Activated CD4-positive, alpha-beta T cell treated with anti-CD3 and anti-CD28 coated beads, Interleukin-2, amount 10 ng/mL, durations not matched to agents 24 days and 14 days (primary cell): ENCODE results near the gene QDPR. TPM values are rescaled to one million over a fixed set of nuclear protein-coding genes. Genes with fewer than 3 reads are reported as not detected.
A peak's percentile ranks its signal among the peaks of the same experiment; 100 is the strongest.
"Not testable (repeated sequence)": the region's sequence is repeated elsewhere in the genome, so short reads cannot be mapped to it uniquely, and the experiment has no call there.

ENCODE experiments used
- DNase-seq: peaks from one replicate; pipeline ENCODE4 v3.0.0; 2022
- H3K27ac Mint-ChIP-seq: one replicate; pipeline ENCODE4 v1.8.0; 2022; ENCODE audit warnings: mild to moderate bottlenecking, mixed read lengths
- H3K27me3 Mint-ChIP-seq: one replicate; pipeline ENCODE4 v1.8.0; 2022; ENCODE audit warnings: mixed read lengths
- H3K36me3 Mint-ChIP-seq: one replicate; pipeline ENCODE4 v1.8.0; 2022; ENCODE audit warnings: low read depth, mild to moderate bottlenecking, mixed read lengths
- H3K4me1 Mint-ChIP-seq: one replicate; pipeline ENCODE4 v1.8.0; 2021; ENCODE audit warnings: mixed read lengths
- H3K4me3 Mint-ChIP-seq: one replicate; pipeline ENCODE4 v1.8.0; 2022; ENCODE audit warnings: mild to moderate bottlenecking, moderate library complexity, mixed read lengths
- H3K9me3 Mint-ChIP-seq: one replicate; pipeline ENCODE4 v1.8.0; 2021; ENCODE audit warnings: mixed read lengths
- intact Hi-C: fragments of 100-400 bp; cut with micrococcal nuclease; formaldehyde crosslinking; loops from one replicate; pipeline ENCODE4 v1.15.1; 2023
- total RNA-seq: library from RNA; stranded (reverse); gene quantifications from 2 replicates; pipeline ENCODE4 v1.2.3, GENCODE V29; 2022

Gene QDPR
- total RNA-seq, 1 donor from 2014 or later = 34.4 TPM

DNA sequence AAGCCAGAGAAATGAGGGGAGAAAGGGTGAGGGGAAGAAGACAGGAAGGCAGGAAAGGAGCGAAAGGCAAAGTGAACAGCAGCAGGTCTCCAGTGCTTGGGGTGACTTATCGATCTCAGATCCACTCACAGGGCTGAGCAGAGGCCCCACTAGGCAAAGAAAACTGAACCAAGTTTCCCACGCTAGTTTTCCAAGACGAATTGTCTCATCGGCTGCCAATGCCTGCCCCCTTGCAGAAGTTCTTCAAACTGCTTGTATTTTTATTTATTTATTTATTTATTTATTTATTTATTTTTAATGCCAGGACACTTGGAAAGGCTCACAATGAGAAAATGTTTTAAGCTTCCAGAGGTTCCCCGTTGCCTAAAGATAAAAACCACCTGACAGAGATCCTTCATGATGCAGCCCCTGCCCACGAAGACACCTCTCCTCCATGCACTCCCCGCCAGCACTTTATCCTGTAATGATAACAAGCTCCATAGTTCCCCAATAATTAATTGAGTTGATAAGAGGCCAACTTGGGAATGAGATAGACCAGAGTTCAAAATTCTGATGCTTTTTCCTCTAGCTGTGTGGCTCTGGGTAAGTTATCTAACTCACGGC is 43.2 kb downstream of the QDPR start:
- H3K27me3 Mint-ChIP-seq = no peaks in the 10 kb centered on the region
- H3K9me3 Mint-ChIP-seq = no peaks in the 10 kb centered on the region
- no peaks in the 10 kb centered on the region for H3K36me3 Mint-ChIP-seq
- DNase-seq = no peak
- no peaks in the 10 kb centered on the region for H3K4me1 Mint-ChIP-seq
- intact Hi-C loops = loop anchor here (5.0 kb wide), 2 partner anchors 121 to 1176 kb away; no protein-coding TSS in a partner anchor
- no peak overlapping the region for H3K4me3 Mint-ChIP-seq
- H3K27ac Mint-ChIP-seq = no peak overlapping the region

DNA sequence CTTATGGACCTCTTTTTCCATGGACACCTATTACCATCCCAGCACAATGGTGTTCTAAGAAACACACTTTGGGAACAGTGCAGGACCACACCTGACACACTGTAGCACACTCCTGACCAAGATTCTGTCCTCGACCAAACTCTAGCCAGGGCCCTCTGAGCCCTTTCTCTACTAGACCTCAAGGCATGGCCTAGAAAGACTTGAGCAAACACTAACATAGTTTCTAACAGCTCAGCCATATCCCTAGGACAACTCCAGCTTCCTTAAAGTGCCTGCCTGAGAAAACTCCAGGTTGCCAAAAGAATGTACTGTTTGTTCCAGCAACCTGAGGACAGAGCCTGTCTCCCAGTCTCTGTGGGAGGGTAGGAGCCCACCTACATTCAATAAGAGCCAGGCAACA is 48.3 kb downstream of the QDPR start:
- Mint-ChIP-seq H3K27ac (no peak overlapping the region), H3K9me3 (no peaks in the 10 kb centered on the region), H3K36me3 (no peaks in the 10 kb centered on the region), H3K27me3 (no peaks in the 10 kb centered on the region), H3K4me1 (no peaks in the 10 kb centered on the region), H3K4me3 (no peak overlapping the region)
- intact Hi-C loops = no loop called here
- no peak for DNase-seq

DNA sequence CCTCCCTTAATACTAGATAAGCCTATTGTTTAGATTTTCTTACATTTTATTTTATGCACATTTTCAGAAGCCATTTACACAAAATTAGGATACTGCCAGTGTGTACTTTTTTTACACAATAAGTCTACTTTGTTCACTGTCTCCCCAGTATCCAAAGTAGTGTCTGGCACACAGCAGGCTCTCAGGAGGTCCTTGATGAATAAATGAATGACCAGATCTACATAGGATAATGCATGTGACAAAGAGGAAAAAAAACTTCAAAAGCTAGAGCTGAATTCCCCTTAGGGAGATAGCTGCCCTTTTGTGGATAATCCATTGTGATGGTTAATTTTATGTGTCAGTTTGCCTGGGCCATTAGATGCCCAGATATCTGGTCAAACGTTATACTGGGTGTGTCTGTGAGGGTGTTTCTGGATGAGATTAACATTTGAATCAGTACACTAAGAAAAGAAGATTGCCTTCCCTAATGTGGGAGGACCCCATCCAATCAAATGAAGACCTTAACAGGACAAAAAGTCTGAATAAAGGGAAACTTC is 61.6 kb downstream of the QDPR start:
- Mint-ChIP-seq H3K27me3 (peaks cover 2% of the 10 kb centered on the region), H3K4me1 (peaks cover 4% of the 10 kb centered on the region), H3K27ac (no peak overlapping the region), H3K9me3 (peaks cover 3% of the 10 kb centered on the region), H3K4me3 (no peak overlapping the region), H3K36me3 (no peaks in the 10 kb centered on the region)
- intact Hi-C loops = no loop called here
- DNase-seq = no peak

DNA sequence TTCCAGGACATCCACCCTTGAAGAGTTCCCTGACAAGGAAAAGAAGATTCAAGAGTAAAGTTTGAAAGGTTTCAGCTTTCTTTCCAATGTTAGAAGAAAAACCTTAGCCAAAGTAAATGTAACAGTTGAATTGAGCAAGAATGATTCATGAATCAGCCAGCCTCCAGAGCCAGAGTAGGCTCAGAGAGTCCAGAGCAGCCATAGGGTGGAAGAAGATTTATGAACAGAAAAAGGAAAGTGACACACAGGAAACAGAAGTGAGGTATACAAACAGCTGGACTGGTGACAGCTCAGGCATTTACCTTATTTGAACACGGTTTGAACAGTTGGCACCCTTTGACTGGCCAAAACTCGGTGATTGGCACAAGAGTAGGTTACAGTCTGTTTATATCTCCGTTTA is 63.2 kb downstream of the QDPR start:
- no peak for DNase-seq
- H3K4me3 Mint-ChIP-seq = no peak overlapping the region
- peaks cover 4% of the 10 kb centered on the region for H3K4me1 Mint-ChIP-seq
- H3K27ac Mint-ChIP-seq = no peak overlapping the region
- H3K27me3 Mint-ChIP-seq = peaks cover 2% of the 10 kb centered on the region
- peaks cover 3% of the 10 kb centered on the region for H3K9me3 Mint-ChIP-seq
- intact Hi-C loops = loop anchor here (5.0 to 10.0 kb wide), 3 partner anchors 531 to 1156 kb away; no protein-coding TSS in a partner anchor
- no peaks in the 10 kb centered on the region for H3K36me3 Mint-ChIP-seq

DNA sequence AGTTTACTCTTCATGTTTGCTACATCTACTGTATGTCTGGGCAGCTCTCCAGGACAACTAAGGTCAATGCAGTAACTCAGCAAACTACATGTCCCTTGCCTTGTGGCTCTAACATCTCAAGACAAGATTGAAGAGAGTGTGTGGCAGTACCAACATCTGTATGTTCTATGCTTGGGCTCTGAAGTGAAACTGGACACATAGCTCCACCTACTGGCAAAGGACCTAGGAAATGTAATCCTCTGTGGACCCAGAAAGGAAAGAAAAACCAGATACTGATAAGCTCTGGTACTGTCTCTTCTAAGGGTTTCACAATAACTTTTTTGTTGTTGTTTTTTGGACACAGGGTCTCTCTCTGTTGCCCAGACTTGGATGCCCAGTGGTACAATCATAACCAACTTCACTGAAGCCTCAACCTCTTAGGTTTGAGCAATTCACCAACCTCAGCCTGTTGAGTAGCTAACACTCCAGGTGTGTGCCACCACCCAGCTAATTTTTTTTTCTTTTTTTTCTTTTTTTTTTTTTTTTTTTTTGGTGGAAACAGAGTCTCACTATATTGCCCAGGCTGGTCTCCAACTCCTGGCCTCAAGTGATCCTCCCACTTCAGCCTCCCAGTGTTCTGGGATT is 64.1 kb downstream of the QDPR start:
- Mint-ChIP-seq H3K4me3 (no peak overlapping the region), H3K9me3 (peaks cover 3% of the 10 kb centered on the region), H3K27ac (no peak overlapping the region), H3K36me3 (no peaks in the 10 kb centered on the region), H3K27me3 (peaks cover 2% of the 10 kb centered on the region), H3K4me1 (peaks cover 4% of the 10 kb centered on the region)
- intact Hi-C loops = loop anchor here (1.0 to 10.0 kb wide), 5 partner anchors 100 to 1155 kb away; no protein-coding TSS in a partner anchor
- DNase-seq = peak; percentile 90

DNA sequence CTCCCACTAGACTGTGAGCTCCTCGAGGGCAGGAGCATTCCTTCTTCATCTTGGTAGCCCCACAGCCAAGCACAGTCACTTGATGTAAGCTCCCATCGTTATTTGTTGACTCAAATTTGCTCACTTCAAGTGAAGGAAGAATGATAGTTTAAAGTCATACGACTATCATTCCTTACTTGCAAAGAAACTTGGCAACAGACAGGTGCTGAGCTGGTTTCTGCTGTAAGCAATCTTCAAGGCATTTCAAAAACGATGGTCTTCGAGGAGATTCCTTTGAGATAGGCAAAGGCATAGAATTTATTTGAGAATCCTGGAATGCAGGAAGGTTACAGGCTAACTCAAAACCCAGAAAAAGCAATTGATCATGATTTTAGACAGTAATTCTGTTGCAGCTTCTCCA is 64.8 kb downstream of the QDPR start:
- H3K4me3 Mint-ChIP-seq = no peak overlapping the region
- intact Hi-C loops = loop anchor here (1.0 to 10.0 kb wide), 5 partner anchors 100 to 1155 kb away; no protein-coding TSS in a partner anchor
- H3K36me3 Mint-ChIP-seq = no peaks in the 10 kb centered on the region
- peaks cover 4% of the 10 kb centered on the region for H3K27me3 Mint-ChIP-seq
- H3K9me3 Mint-ChIP-seq = no peaks in the 10 kb centered on the region
- H3K4me1 Mint-ChIP-seq = peaks cover 4% of the 10 kb centered on the region
- H3K27ac Mint-ChIP-seq = no peak overlapping the region
- DNase-seq = no peak

- not testable (repeated sequence) for H3K27me3 Mint-ChIP-seq, H3K9me3 Mint-ChIP-seq, H3K4me1 Mint-ChIP-seq, DNase-seq, H3K4me3 Mint-ChIP-seq, H3K36me3 Mint-ChIP-seq, H3K27ac Mint-ChIP-seq
- intact Hi-C loops = loop anchor here (10.0 kb wide), 1 partner anchor 648 kb away; no protein-coding TSS in a partner anchor
Measured at GRCh38 chr4:17442477-17442876, 69.4 kb downstream of the QDPR start.

DNA sequence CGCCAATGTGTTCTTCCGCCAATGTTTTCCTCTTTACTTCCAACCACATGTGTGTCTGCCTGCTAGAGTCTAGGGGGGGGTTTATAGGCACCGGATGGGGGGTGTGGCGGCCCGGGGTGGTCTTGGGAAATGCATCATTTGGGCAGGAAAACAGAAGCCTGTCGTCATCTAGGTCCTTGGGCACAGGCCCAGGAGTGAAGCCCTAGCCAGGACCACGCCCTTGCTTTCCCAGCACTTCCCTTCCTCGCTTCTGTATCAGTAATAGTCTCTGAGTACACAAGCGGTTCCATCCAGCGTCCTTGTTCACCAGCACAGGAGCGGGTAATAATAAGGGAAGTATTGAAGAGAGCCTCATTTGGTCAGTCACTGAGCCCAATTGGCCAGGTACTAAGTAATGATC is 74.5 kb downstream of the QDPR start:
- intact Hi-C loops = no loop called here
- DNase-seq = no peak
- H3K9me3 Mint-ChIP-seq = peaks cover 7% of the 10 kb centered on the region
- no peaks in the 10 kb centered on the region for H3K4me1 Mint-ChIP-seq
- no peak overlapping the region for H3K27ac Mint-ChIP-seq
- no peak overlapping the region for H3K4me3 Mint-ChIP-seq
- peaks cover 3% of the 10 kb centered on the region for H3K27me3 Mint-ChIP-seq
- no peaks in the 10 kb centered on the region for H3K36me3 Mint-ChIP-seq

DNA sequence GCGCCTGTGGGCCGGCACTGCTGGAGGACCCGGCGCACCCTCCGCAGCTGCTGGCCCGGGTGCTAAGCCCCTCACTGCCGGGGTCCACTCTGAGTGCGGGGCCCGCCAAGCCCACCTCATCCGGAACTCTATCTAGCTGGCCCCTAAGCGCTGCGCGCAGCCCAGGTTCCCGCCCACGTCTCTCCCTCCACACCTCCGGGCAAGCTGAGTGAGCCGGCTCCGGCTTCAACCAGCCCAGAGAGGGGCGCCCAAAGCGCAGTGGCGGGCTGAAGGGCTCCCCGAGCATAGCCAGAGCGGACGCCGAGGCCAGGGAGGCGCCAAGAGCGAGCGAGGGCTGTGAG is 75.2 kb downstream of the QDPR start:
- Mint-ChIP-seq H3K4me3 (no peak overlapping the region), H3K27ac (no peak overlapping the region), H3K36me3 (no peaks in the 10 kb centered on the region), H3K9me3 (peaks cover 7% of the 10 kb centered on the region), H3K27me3 (peaks cover 2% of the 10 kb centered on the region), H3K4me1 (no peaks in the 10 kb centered on the region)
- intact Hi-C loops = no loop called here
- DNase-seq = peak; percentile 52

Other genes starting within 250 kb of the QDPR start
- gene CLRN2, start 3.1 kb upstream of the QDPR start, total RNA-seq = not detected in 2 replicates
- 114 and 126 TPM in 2 replicates for gene LAP3, start 65.1 kb upstream of the QDPR start, total RNA-seq
- gene MED28, start 102.6 kb upstream of the QDPR start, total RNA-seq = 54.5 and 55.5 TPM in 2 replicates